Activated naive CD8-positive, alpha-beta T cell treated with anti-CD3 and anti-CD28 coated beads, Interleukin-2, amount 50 U/mL, for 16 hours (primary cell): ENCODE results near the gene LAMB4.
"Not testable (repeated sequence)": the region's sequence is repeated elsewhere in the genome, so short reads cannot be mapped to it uniquely, and the experiment has no call there.

Source experiments
- DNase-seq: peaks from one replicate; pipeline ENCODE4 v3.0.0-alpha.2; 2020; ENCODE audit warnings: low read depth, low spot score

Gene LAMB4

DNA sequence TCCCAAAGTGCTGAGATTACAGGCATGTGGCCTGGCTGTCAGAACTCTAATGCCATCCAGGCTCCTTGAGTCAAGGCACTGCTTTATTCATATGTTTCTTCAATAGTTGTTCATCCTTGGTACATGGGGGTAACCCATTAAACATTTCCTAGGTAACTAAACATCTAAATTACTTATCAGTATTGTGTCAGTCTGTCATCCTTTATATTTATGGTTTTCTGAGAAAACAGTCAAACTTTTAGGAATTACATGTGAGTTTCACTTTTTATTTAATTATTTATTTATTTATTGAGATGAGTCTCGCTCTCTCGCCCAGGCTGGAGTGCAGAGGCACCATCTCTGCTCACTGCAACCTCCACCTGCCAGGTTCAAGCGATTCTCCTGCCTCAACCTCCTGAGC, 81.7 kb downstream of the LAMB4 start:
- no peak for DNase-seq

GRCh38 chr7:108046952-108047506, 83.1 kb downstream of the LAMB4 start:
- no peak for DNase-seq

GRCh38 chr7:108045669-108046068, 84.5 kb downstream of the LAMB4 start:
- DNase-seq: no peak

- DNase-seq: no peak
Observed at GRCh38 chr7:108045154-108045553, 85.0 kb downstream of the LAMB4 start.

- DNase-seq: no peak
Observed at GRCh38 chr7:108044345-108044744, 85.8 kb downstream of the LAMB4 start.

GRCh38 chr7:108038986-108039385, 91.2 kb downstream of the LAMB4 start:
- no peak for DNase-seq

DNA sequence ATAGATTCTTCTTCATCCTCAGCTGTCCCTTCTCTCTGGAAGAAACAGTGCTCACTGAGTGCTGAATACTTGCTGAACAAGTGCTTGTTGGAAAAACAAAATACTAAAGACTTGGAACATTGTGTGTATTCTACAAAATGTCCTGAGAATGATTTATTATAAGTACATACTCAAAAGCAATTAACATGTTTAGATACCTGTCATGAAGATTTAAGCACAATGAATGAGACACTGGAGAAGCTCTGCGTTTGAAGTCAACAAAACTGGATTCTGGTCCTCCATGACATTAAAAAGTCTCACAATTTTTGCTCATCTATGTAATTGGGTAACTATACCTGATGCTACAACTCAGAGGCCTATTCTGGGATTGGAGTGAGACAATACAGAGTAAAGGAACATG, 92.4 kb downstream of the LAMB4 start:
- DNase-seq: no peak

GRCh38 chr7:108037140-108037539, 93.0 kb downstream of the LAMB4 start:
- DNase-seq: no peak

- DNase-seq: no peak
Observed at GRCh38 chr7:108034586-108034985, 95.6 kb downstream of the LAMB4 start.

DNA sequence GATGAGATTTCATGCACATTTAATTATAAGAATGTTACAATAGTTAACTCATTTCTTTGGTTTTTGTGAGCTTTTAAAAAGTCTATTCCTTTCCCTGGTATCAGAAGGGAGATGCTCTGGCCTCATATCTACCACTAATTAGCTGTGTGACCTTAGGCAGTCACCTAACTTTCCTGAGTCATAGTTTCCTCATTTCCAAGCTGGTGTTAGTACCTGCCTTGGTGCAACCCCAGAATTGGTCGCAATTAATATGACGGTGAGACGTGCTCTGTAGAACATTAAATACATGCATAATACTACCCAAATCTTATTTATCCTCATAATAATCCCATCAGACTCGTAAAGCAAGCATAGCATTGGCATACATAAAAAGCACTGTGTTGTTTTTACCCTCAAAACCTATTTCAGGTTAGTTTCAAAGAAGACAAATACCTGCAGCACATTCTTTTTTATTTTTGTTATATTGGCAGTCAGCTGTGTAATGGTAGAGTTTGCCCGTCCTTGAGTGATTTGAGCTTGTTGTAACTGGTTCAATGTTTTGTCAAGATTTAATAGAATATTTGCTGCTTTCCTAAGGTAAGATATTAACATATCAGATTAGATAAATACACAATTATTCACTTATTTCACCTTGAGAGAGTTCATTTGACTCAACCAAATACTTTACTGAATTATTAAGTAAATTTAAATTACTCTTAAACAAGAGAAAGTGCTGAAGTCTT, 96.2 kb downstream of the LAMB4 start:
- no peak for DNase-seq

DNA sequence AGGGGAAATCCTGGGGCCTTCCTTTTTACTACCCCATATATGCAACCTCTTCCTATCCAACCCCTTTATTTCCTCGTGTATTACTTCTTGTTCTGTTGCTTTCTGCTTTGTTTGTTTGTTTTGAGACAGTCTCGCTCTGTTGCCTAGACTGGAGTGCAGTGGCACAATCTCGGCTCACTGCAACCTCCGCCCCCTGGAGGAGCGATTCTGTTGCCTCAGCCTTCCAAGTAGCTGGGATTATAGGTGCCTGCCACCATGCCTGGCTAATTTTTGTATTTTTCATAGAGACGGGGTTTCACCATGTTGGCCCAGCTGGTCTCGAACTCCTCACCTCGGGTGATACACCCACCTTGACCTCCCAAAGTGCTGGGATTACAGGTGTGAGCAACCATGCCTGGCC, 96.9 kb downstream of the LAMB4 start:
- DNase-seq: not testable (repeated sequence)

DNA sequence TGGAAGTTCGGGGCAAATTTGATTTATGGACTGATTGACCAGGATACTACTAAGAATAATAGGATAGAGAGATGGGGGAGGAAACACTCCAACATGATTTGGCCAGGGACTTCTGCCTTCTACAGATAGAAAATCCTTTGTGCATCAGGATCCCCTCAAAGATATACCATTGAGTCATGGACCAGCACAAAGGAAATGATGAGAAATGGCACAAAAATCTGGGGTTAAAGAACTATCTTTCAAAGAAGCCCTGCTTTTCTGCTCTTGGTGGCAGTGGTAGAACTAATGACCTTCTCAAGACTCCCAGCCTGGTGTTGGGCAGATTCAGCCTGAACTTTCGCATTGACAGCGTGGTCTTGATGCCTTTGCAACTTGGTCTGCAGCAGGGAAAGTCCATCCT, 99.6 kb downstream of the LAMB4 start:
- DNase-seq: no peak

GRCh38 chr7:108029034-108029433, 101.1 kb downstream of the LAMB4 start:
- DNase-seq: no peak

- no peak for DNase-seq
Observed at GRCh38 chr7:108028111-108028510, 102.0 kb downstream of the LAMB4 start.

DNA sequence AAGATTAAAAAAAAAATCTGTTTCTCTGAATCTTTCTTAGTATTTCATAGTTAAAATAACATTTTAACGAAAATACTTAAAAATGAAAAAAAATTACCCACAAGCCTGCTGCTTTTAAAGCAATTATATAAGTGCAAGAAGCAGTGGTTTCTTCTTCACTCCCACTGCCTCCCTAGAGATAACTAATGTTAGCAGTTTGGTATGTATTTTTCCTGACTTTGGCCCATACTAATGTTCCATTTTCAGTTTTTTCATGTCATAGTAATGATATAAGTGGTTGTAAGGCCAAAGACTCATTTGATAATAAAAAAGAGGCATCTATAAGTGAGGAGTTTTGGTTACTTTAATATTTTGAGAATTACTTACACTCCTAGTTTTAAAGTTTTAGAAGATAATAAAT, 102.9 kb downstream of the LAMB4 start:
- no peak for DNase-seq

DNA sequence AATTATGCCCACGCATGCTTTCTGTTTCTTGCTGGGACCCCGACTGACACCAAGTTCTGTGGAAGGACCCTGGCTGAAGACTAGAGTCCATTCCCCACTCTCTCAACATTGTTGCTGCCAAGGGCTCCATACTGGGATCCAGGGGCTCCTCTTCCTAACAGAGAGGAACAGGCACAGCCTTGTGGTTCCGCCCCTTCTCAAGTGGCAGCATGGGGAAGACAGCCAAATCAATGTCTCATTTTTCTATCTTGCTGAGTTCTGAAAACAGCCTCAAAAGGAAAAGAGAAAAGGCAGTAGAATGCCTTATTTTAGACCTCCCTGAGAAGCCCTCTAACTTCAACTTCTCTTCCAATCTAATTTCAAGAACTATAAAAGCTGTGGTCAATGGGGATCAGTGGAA, 103.5 kb downstream of the LAMB4 start:
- no peak for DNase-seq

DNA sequence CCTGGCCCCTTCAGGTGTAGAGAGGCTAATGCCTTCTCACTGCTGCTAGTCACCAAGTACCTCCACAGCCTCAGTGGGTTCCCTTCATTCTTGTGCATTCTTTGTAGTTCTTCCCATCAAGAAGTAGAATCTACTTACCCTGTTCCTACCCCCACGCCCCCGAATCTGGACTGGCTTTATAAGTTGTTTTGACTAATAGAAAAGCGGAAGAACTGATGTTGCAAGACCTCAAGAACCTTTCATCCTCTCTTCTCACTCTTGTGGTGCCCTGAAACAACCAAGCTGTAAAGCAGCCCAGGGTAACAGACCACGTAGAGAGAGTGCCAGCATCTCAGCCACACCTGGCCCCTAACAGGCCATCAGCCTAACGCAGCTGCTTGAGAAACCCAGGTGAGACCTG, 104.0 kb downstream of the LAMB4 start:
- DNase-seq: no peak

DNA sequence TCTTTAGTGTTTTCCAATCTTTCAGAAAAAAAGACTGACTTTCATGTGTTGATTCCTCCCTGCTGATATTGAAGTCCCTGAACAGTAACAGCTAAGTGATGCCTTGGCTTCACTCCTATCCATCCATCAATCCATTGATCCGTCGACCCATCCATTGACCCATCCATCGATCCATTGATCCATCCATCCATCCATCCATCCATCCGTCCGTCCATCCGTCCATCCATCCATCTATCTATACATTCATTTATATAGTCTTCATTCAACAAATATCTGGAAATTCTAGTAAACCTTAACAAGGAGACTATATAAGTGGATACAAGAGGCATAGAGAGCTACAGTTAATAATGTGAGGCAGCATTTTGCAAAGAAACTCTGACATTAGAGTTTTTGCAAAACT, 105.6 kb downstream of the LAMB4 start:
- no peak for DNase-seq

GRCh38 chr7:108020585-108020984, 109.6 kb downstream of the LAMB4 start:
- no peak for DNase-seq

DNA sequence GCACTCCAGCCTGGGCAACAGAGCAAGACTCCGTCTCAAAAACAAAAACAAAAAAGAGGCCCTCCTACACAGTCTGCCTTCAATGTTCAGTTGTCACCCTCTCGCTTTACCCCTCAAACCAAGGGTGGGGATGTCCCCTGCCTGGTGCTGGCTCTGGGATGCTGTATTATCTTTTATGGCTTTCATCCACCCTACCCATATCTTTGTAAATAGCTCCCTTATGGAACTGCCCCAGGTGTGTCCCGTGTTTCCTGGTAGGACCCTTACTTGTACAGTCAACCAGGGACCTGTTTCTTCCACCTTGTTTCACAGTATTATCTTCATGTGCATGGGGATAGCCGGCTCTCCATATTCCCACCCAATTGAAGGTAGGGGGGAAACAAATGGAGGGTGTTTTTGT, 111.5 kb downstream of the LAMB4 start:
- no peak for DNase-seq

DNA sequence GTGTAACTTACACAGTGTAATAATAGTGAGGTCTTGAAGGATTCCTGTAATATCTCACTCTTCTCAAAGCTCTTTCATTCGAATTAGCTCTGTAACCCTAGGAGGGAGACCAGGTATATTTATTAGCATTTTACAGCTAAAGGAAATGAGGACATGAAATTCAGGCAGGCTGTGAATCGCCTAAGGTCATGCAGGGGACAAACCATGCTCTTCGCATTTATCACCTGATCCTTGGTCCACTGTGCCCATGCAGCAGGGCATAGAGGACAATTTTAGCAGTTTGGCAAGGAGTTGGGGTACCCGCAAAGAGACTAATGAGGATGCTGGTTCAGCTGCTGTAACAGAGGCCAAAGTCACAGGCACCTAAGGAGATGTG, 112.4 kb downstream of the LAMB4 start:
- no peak for DNase-seq

DNA sequence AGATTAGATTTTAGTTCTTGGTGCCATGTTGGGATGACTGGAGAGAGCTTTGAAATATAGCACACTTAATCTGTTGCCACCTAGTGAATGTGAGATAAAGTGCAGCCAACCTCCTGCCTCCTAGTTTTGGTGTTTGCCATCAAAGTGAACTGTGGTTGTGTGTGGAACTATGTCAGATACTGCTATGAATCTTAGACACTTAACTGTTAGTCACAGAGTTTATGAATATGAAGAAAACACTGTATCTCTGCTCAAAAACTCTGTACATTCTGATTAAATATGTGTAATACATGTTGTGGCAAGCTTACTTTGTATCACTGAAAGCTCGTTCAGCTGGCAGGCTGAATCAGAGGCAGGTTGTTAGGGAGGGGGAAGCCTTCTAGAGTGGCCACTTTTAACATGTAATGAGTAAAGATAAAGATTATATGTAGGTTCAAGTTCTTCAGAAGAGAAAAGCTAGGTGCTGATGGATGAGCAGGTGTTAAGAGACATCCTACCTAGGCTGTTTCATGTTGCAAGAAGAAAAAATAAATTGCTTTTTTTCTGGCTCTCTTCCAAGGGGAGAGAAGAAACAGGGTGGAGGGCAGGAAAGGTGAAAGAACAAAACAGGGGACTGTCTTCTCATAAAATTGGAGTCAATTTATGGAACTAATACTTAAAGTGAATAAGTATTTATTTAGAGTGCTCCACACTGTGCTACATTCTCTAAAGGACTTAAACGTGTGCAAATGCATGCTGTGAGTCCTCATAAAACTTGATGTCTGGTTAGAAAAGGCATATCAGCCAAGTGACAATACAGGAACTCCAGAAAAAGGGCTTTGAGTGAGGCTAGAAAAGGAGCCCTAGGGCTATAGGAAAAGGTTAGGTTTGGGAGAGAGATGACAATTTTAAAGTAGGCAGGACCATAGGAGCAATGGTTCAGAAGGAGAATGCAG, 113.1 kb downstream of the LAMB4 start:
- DNase-seq: no peak

- DNase-seq: no peak
Observed at GRCh38 chr7:108015740-108016139, 114.4 kb downstream of the LAMB4 start.
